ENCODE results near the gene SEMA6C.
"Not testable (repeated sequence)": the region's sequence is repeated elsewhere in the genome, so short reads cannot be mapped to it uniquely, and the experiment has no call there.

The SEMA6C gene

GRCh38 chr1:151130987-151131586, 15.3 kb downstream of the SEMA6C start:
- DNase-seq (ENCODE audit: low spot score) = no peak

DNA sequence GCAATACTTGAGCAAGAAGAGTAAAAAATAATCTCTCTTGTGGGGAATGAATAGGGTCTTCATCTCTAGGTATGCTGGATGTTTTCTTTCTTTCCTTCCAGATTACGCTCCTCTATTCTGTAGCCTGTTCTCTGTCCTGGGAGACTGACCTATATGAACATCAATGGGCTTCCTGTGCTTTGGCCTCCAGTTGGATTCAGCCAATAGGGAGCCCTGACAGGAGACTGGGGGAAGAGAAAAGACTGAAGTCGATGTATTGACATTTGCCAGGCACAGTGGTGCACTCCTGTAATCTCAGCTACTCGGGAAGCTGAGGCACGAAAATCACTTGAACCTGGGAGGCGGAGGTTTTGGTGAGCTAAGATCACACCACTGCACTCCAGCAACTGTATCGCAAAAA, 17.6 kb downstream of the SEMA6C start:
- no peak for DNase-seq (ENCODE audit: low spot score)

- DNase-seq (ENCODE audit: low spot score) = no peak
Measured at GRCh38 chr1:151124763-151125403, 21.5 kb downstream of the SEMA6C start.

DNA sequence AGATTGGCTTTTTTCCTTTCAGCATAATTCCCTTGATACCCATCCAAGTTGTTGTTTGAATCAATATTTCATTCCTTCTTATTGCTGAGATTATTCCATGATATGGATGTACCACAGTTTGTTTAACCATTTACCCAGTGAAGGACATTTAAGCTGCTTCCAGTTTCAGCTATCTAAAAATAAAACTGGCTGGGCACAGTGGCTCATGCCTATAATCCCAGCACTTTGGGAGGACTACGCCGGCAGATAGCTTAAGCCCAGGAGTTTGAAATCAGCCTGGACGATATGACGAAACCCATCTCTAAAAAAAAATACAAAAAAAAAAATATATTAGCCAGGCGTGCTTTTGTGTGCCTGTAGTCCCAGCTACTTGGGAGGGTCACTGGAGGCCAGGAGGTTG, 32.6 kb downstream of the SEMA6C start:
- DNase-seq (ENCODE audit: low spot score) = no peak

DNA sequence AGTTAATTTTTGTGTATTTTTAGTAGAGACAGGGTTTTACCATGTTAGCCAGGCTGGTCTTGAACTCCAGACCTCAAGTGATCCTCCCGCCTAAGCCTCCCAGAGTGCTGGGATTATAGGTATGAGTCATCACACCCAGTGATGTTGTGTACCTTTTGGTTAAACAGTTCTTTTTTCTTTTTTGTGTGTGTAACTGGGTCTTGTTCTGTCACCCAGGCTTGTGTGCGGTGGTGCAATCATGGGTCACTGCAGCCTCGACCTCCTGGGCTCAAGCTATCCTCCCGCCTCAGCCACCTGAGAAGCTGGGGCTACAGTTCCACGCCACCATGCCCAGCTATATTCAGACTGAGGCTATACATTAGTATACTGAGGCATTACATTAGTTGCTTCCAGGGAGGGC, 38.1 kb downstream of the SEMA6C start:
- no peak for DNase-seq (ENCODE audit: low spot score)

DNA sequence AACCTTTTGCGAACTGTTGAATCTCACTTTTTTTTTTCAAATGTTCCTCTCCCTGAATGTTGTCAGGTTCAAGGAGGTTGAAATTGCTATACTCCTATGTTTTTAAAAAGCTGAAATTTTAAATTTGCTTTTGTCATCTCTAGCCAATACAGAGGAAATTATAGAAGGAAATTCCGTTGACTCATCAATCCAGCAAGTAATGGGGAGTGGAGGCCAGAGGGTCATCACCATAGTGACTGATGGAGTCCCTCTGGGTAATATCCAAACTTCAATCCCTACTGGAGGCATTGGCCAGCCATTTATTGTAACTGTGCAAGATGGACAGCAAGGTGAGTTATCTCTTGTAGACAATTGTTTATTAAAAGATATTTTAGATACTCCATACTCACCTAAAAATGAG, 39.5 kb downstream of the SEMA6C start:
- no peak for DNase-seq (ENCODE audit: low spot score)

DNA sequence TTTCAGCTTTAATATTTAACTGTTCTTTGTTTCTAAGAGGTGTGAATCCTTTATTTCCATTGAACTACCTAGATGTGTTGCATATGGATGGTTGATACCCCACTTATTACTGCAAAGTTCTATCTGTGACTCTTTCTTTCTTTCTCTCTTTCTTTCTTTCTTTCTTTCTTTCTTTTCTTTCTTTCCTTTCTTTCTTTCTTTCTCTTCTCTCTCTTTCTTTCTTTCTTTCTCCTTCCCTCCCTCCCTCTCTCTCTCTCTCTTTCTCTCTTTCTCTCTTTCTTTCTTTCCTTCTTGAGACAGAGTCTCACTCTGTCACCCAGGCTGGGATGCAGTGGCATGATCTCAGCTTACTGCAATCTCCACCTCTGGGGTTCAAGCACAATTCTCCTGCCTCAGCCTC, 41.8 kb downstream of the SEMA6C start:
- DNase-seq (ENCODE audit: low spot score) = no peak

DNA sequence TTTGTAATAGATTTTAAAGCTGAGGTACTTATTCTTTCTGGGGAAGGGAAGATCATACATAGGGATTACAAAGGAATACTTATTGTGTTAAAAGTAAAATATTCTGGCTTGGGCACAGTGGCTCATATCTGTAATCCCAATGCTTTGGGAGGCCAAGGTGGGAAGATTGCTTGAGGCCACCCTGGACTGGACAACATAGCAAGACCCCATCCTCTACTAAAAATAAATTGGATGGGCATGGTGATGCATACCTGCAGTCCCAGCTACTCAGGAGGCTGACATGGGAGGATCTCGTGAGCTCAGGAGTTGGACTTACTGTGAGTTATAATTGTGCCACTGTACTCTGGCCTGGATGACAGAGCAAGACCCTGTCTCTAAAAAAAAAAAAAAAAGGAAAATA, 48.3 kb downstream of the SEMA6C start:
- no peak for DNase-seq (ENCODE audit: low spot score)

- DNase-seq (ENCODE audit: low spot score) = not testable (repeated sequence)
Measured at GRCh38 chr1:151097426-151097825, 49.0 kb downstream of the SEMA6C start.

DNA sequence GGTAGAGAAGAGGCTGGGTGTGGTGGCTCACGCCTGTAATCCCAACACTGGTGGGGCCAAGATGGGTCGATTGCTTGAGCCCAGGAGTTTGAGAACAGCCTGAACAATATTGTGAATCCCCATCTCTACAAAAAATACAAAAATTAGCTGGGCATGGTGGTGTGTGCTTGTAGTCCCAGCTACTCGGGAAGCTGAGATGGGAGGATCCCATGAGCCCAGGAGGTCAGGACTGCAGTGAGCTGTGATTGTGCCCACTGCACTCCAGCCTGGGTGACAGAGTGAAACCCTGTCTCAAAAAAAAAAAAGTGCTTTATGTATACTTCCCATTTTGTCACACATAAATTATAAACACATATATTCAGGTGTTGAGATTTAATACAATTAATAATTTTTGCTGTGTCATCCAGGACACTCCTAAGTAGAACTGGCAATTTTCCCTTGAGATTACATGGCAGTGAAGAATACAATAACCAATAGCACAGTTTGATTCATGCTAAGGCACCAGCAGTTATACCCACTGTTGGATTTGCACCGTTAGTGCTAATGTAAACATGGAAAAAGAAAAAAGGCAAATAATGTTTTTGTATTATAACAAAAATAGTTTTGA, 60.4 kb downstream of the SEMA6C start:
- no peak for DNase-seq (ENCODE audit: low spot score)
